T-helper 1 cell (primary cell): ENCODE measurements around the gene SIM1.
A peak's percentile ranks its signal among the peaks of the same experiment; 100 is the strongest.

Experiments
- DNase-seq, 5 donors: peaks; one replicate each; pipeline ENCODE4 v3.0.0-alpha.2; 2012 to 2020
- total RNA-seq, 4 donors: gene quantifications; one replicate each; lab custom pipeline; 2026; lab: John Stamatoyannopoulos, UW

The SIM1 gene, protein sequence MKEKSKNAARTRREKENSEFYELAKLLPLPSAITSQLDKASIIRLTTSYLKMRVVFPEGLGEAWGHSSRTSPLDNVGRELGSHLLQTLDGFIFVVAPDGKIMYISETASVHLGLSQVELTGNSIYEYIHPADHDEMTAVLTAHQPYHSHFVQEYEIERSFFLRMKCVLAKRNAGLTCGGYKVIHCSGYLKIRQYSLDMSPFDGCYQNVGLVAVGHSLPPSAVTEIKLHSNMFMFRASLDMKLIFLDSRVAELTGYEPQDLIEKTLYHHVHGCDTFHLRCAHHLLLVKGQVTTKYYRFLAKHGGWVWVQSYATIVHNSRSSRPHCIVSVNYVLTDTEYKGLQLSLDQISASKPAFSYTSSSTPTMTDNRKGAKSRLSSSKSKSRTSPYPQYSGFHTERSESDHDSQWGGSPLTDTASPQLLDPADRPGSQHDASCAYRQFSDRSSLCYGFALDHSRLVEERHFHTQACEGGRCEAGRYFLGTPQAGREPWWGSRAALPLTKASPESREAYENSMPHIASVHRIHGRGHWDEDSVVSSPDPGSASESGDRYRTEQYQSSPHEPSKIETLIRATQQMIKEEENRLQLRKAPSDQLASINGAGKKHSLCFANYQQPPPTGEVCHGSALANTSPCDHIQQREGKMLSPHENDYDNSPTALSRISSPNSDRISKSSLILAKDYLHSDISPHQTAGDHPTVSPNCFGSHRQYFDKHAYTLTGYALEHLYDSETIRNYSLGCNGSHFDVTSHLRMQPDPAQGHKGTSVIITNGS
- total RNA-seq, result 0 to 0.08 (median 0) reads per million in 4 donors

DNA sequence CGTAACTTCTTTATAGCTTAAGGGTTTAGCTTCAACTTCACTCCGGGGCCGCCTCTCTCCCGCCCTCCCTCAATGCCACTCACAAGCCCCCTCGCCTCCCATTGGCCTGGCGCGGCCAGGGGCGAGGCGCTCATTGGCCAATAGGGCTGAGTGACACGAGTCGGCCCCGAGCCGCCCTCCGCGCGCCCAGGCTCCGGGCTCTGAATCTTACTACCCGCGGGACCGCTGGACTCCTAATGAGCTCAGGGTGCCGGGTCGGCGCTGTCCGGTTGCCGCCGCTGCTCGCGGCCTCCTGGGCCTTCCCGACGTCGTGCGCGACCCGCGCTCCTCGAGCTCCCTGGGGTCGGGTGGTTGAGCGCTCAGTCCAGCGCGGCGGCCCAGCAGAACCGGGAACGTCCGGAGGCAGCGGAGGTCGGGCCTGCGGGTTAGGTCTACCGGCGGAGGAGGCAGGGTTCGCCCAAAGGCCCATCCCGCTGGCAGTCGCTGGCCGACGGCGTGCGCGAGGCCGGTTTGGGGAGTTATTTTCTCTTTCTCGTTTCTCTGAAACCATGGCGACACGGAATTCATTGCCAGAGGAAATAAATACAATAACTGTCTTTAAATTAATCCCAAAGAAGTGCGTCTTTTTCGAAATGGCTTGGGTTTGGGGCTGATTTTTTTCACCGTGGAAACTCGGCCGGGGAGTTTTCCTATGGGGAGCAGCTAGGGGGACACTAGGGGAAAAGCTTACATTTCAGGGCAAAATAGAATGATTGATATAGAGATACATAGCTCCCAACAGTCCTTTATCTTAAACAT, at the start of gene SIM1:
Gene SIM1 (minus strand): TSS at position 19 of the 798 bp plus-strand sequence. CDS start 1,453 bp downstream, outside the sequence.
- no peak for DNase-seq

DNA sequence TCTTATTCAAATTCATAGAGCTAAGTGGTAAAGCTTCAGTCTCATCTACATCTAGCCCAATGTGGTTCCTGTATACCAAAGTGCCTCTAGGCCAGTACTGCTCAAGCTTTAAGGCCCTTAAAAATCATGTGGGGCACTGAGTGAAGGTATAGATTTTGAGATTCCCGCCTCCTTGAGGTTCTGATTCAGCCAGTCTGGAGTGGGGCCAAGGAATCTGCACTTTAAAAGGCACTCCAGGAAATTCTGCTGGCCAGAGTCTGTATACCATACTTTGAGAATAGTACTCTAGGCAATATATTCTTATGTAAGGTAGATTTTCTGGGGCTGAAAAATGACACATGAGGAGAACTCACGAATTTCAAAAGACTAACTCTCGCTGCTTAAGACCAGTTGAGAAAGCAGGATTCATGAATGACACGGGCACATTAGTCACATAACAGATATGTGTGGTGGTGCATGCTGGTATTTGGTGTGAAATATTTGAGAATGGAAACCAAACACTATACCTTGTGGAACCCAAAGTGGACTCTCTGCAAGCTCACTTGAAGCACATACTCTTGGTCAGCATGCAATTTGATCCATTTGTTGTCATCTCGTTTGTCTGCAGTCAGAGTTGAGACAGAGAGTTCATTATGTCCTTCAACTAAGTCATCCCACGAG, 47.6 kb upstream of the SIM1 start:
- DNase-seq, result no peak

DNA sequence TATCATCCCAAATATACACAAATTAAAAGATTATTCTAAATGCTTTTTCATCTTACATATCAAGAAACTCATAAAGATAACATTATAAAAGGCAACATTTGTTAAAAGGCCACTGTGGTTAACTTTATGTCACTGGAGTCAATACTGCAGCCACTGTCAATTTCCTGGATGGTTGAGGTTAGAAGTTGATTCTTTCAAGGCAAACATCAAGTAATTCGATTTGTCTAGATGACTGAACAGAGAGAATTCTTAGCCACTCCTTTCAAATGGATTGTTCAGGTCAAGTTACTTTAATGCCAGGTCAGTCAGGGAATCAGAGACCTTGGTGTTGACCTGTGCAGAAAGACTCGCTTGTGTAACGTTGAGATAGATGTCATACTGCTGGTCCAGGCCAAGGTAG, 44.4 kb upstream of the SIM1 start:
- DNase-seq, result no peak

DNA sequence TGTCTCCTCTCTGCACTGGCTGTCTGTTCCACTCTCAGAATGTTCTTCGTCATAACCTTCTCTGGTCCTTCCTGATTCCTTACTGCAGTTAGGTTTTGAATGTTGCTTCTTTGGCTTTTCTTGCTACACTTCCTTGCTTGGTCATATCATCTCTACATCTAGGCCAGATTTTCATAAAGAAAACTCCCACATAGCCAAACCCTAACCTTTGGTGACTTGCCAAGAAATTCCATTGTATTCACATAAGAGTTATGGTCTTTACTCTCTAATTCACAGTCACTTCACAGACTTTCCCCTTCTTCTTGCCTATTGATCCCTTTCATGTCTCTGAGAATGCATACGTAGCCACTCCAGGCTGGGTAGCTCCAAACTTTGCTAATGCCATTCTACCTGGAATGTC, 41.9 kb upstream of the SIM1 start:
- DNase-seq, result no peak

DNA sequence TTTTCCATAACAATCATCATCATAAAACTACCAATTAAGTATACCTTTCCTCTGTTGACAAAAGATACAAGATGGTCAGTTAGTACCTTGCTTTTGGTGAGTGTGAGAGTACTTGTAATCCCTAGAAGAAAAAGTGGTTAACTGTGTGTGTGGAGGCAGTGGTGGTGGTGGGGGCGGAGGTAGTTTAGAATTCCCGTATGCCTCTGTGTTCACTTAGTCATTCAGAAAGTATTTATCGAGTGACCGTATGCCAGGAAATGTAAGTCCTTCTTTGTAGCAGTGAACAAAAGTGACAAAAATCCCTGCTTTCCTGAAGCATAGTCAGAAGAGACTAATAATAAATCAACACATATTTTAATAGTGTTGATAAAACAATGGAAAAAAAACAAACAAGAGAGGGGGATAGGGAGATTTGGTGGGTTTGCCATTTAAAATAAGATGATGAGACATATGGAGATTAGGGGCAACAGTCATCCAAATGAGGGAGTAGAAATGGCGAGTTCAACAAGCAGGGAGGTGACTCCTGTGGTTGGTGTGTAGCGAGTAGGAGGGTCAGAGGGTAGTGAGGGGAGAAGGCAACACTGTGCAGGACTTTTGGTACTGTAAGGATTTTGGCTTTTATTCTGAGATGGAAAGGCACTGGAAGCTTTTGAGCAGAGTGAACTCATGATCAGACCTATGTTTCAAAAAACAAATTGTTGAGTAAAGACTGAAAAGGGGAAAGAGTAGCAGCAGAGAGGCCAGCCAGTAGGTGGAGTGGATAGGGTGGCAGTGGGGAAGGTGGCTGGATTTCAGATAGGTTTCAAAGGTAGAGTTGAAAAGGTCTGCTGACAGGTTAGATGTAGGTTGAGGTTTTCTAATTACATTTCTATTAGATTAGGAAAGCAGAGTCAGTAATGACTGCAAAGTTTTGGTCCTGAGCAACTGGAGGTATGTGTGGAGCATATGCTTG, 40.3 kb upstream of the SIM1 start:
- DNase-seq, result no peak

DNA sequence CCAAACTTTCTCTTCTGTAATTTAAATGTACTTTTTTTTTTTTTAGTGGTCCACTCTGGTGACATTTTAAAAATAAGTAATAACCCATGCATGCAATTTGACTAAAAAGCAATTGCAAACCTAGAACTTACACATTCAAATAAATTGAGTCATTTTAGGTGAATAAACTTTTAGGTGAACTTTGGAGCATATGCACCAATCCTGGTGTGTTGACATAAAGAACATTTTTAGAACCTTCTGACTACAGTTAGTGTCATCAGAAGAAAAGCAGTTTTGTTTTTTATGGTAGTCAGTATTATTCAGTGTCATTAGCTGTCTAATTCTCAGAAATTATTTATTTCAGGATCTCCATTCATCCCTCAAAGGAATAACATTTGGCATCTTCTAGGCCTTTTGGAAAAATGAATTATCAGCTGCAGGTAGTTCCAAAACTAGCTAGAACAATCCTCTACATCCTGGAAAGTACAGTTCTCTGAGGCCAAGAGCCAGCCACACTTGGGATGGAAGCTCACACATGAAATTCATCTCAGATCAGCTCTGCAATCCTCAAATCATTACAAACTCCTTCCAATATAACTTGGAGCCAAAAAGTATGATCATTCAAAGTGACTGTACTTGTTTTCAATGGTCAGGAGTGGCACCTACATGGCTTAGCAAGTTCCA, 38.5 kb upstream of the SIM1 start:
- DNase-seq, result no peak

DNA sequence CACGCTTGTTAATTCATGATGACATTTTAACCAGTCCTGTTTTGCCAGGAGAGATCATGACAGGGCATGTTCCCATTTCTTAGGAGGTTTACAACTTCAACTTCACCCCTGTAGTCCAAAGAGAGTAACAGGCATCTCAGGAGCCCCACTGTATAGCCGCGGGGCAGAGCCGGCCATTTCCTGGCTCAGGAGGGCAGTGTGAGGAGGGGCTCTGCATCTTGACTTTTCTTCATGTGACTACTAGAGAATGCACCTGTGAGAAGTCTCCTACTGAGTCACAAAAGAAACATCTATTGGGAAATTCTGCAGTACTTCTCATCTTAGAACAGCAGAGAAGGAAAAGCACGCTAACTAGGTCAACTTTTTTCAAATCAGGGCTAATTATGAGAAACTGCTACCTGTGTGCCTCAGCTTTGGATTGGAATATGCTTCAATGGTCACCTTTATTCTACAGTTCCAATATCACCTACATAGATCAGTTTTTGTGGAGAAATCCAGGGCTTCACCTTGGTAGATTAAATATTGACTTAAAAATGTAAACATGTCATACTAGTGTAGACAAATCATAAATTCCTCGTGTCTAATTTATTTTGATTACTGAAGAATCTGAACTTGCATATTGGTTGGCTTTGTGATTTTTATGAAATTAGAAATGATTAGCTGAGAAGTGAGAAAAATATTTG, 28.6 kb upstream of the SIM1 start:
- no peak for DNase-seq

DNA sequence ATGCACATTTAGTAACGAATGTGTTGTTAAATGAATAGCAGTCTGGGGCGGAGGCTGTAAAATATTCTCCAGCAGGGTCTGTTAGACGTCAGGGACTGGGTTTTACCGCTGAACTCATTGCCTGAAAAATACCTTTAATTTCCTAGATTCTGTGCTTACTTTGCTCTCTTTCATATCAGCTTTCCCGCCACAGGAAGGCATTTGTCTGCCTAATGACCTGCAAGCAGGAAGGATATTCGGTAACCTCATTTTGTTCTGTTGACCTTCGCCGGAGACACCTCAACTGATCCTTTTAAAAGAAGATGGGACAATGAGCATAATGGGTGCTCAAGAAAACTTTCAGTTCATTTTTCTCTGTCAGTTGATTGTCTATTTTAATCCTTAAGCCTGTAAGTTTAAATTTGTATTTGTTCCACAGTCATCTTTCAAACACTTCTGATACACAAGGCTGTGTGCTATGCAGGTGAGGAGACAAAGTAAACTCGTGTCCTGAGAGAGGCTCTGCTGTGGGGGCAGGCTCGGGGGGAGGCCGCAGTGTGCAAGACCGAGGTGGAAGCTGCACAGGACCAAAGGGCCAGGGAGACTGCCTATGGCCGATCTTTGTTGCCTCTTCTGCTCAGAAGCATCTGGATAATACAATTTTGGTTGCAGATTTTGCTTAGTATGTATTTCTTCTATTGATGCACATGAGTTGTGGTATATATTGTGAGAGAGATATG, 27.4 kb upstream of the SIM1 start:
- DNase-seq, result no peak

DNA sequence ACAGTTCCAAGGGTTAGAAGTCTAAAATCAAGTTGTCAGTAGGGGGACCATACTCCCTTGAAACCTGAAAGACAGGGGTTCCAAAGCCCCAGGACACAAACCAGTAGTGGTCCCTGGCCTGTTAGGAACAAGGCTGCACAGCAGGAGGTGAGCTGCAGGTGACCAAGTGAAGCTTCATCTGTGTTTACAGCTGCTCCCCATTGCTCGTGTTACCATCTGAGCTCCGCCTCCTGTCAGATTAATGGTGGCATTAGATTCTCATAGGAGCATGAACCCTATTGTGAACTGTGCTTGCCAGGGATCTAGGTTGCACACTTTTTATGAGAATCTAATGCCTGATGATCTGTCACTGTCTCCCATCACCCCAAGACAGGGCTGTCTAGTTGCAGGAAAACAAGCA, 25.3 kb upstream of the SIM1 start:
- DNase-seq, result no peak

DNA sequence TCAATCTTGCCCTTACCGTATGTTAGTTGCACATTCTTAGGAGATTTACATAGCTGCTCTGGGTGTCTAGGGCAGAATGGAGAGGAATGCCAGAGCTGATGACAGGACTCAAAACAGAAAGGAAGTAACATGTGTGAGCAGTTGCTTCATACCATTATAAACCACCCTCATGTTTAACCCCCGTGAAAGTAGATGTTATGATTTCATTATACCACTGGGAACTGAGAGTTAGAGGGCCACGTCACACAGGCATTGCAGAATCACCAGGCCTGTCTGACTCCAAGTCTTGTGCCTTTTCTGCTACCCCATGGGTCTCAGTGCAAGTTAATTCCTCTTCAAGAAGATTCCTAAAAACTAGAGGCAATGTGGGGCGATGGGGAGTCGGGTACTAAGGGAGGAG, 23.5 kb upstream of the SIM1 start:
- no peak for DNase-seq

DNA sequence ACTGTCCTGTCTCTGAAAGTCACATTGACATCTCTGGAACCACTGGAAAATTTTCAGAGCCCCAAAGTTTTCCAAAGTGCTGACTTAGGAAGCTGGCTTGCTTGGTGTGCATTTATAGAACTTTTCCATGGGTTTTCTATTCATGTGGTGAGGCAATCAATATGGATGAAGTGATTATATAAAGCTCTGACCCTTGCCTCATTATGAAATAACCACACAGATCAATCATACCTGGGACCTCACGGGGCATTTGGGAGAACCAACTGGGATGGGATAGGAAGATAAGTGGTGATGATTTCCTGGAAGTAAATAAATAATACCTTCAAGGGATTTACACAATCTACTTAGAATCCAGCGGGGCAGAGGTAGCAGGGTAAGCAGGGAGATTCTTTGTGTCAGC, 22.9 kb upstream of the SIM1 start:
- no peak for DNase-seq

DNA sequence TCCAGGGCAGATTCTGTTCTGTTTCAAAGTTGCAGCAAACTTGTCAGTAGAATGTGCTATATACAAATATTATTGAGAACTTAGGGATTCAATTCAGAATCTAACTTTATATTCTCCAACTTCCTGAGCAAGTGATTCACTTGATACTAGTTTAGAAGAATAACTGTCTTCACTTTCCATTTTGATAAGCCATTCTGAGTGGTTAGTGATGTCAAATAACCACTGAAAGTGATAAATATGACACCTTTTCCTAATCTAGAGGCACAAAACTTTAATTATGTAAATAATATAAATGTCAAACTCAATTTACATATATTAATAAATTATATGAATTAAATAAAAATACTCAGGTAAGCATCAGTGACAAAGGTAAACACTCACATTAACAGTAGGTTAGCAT, 20.5 kb upstream of the SIM1 start:
- DNase-seq, result no peak

DNA sequence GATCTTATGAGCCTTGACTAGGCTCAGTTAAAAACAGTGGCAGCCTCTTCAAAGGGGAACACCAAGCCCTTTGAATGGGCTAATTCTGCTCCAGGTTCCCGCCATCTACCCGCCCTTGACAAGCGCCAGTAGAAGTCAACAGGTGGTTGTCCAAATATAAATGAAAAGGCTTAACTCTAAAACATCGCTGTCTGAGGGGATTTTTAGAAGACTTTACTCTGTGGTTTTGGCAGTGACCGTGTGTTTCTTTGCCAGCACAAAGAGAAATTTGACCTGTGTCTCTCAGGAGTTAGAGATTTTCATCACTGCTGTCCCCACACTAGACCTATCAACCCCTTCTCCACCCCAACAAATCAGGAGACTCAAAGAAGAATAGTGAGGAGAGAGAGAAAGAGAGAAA, 19.8 kb upstream of the SIM1 start:
- DNase-seq, result no peak

DNA sequence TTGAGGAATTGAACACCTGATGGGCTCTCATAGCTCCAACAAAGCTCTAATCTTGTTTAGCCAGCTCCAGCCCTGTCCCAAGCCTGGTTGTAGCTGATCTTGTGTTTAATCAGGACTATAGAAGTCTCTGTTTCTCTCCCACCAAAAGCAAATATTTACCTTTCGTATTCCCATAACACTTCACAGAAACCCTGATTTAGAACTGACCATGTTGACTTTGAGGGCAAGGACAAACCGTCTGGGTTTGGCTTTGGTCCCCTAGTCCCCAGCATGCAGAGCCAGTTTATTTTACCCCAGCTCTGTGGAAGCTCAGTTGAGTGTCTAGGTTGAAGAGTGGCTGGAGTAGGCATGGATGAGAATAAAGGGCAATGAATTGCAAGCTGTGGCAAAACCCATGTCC, 18.0 kb upstream of the SIM1 start:
- no peak for DNase-seq

DNA sequence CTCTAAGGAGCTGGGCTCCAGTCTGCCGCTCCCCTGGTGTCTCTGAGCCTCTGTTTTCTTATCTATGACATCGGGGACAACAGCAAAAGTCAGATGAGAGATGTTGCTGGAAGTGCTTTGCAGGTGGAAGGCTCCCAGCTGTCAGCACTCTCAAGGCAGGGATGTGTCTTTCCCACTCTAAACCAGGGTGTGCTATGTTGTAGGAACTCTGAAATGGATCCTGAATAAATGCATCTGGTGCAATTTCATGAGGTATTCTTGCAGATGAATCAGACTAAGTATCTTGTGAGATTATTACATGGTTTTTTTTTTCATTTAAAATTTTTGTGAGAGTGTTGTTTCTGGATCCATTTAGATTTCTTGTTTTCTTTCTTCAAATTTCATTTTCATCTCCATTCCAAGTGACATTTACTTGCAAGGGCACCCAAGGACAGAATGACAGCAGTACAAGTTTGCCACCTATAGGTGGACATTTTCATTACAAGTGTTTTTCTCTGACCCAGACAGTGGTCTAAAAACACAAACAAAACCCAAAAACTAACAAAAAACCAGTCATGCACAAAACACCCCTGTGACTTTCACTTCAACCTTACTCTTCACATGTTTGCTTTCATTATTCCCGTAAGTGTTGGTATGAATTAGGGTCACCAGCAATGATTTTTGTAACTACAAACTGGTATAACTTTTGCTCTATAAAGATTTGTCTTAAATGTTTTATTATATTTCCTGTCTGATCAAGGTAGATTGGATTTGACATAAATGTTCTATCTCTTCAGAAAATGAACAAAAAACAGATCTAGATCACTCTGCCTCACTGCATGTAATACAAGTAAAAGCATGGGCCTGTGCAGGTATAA, 14.7 kb upstream of the SIM1 start:
- peak in 1 of 5 donors; percentile 51 for DNase-seq

DNA sequence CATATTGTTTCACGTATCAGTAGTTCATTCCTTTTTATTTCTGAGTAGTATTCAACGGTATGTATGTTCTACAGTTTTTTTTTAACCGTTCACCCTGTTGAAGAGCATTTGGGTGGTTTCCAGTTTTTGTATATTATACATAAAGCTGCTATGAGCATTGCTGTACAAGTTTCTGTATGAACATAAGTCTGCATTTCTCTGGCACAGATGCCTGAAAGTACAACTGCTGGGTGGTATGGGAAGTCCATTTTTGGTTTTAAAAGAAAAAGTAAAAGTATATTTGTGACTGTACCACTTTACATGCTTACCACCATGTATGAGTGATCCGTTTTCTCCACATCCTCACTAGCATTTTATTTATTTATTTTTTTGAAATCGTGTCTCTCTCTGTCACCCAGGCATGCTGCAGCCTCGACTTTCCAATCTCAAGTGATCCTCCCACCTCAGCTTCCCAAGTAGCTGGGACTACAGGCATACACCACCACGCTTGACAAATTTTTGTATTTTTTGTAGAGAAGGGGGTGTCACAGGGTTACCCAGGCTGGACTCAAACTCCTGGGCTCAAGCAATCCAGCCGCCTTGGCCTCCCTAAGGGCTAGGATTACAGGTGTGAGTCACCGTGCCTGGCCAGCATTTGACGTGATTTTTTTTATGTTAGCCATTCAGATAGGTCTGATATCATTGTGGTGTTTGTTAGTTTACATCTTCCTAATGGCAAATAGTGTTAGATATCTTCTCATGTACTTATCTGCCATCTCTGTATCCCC, 11.0 kb upstream of the SIM1 start:
- DNase-seq, result peak in 1 of 5 donors; percentile 65

DNA sequence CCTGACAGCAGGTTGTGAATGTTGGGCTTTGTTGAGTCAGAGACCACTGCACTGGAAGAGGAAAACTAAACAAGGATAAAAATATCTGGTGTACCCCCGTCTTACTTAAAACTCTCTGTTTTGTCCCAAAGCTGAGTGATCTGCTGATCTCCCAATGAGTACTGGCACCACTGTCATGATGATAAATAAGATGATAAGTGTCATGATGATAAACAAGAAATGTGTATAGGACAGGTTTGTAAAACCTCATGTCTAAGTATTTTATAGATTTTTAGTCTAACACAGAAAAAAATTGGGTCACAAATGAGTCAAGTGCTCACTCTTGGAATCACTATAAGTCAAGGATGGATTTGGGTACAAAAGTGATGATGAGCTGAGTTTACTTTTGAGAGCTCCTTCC, 8.5 kb upstream of the SIM1 start:
- no peak for DNase-seq

DNA sequence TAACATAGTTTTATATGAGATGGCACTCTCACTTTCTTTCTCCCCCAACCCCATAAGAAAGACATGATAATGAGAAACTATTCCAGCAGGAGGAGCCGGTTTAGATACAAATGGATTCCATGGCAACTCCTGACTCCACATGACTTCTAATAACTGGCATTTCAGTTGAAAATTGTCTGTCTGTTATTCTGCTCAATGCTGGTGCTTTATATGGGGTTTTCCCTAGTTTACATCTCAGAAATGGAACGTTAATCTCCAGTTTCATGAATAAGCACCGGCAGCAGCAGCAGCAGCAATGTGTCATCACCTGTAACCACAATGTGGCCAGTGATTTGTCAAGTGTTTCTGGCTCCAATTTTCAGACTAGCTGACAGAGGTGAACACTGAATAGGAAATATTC, 8.0 kb upstream of the SIM1 start:
- DNase-seq, result peak in 1 of 5 donors; percentile 74
